Fibroblast of pulmonary artery (primary cell): ENCODE measurements around the gene VRK1.

Experiments used
- DNase-seq: peaks from one replicate; pipeline ENCODE4 v3.0.0-alpha.2; 2010; ENCODE audit warnings: low read depth
- H3K4me3 ChIP-seq: replicated peaks from 2 replicates; pipeline ENCODE4 v1.5.1; 2011; ENCODE audit warnings: low read depth, mild to moderate bottlenecking, control low read depth, low read length, moderate library complexity
- CTCF ChIP-seq: IDR thresholded peaks from 2 replicates; pipeline ENCODE4 v1.5.1; 2011; ENCODE audit warnings: mild to moderate bottlenecking, control low read depth, low read length, inconsistent platforms; ENCODE audit errors: missing control alignments

The VRK1 gene

DNA sequence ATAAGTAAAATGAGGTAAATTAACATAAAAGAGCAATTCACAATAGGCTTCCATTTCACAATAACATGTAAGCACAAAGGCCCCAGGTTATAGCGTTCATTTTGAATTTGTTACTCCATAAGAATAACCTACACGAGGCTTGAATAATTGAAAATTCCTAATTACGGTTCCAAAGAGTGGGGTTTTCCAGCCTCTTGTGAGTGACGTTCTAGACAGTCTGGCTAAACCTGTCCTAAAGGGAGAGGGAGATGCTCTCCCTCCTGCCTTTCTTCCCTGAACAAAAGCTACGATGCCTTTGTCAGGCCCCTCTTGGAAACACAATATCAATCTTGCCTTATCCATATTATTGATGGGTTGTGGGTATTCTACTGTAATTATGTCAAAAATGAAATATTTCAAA lies 24.3 kb upstream of the VRK1 start:
- no peak for DNase-seq
- no peak overlapping the region for H3K4me3 ChIP-seq
- no peak for TF ChIP-seq CTCF

GRCh38 chr14:96776791-96777190 lies 20.4 kb upstream of the VRK1 start:
- DNase-seq, result no peak
- TF ChIP-seq CTCF, result no peak

DNA sequence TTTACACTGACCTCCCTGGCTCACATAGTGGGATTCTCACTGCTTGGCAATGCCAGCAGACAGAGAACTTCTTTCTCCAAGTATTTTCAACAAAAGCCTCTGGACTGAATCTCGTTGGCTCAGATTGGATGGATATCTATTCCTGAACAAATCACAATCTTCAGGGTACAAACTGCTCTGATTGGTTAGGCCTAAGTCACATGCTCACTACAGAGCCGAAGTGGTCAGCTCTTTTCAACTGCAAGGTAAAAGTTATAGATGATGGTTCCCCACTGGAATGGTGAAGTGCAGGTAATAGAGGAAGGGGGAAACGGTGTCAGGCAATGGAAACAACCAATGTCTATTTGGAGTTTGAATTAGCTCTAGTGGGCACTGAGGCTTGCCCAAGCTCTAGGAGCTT lies 16.7 kb upstream of the VRK1 start:
- TF ChIP-seq CTCF, result no peak
- no peak for DNase-seq
- H3K4me3 ChIP-seq, result no peak overlapping the region

More at GRCh38 chr14:96776791-96777190, 20.4 kb upstream of the VRK1 start:
- H3K4me3 ChIP-seq, result no peak overlapping the region

DNA sequence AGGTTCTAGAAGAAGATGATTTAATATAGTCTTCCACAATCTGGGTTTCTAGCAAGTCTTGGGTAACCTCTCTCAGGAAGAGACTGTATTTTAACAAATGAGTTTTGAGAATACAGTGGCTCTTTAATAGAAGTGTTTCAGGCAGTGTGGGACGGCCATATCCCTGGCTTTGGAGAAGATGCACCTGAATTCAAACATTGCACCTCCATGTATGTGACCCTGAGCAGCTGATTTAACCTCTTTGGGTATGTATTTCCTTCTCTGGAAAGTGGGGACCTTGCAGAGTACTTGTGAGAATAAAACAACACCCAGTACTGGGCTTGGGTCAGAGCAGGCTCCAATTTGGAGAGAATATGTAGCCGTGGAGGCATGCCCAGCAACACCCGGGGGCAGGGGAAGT lies 15.8 kb upstream of the VRK1 start:
- no peak overlapping the region for H3K4me3 ChIP-seq
- TF ChIP-seq CTCF, result no peak
- DNase-seq, result no peak

GRCh38 chr14:96782436-96782835 lies 14.7 kb upstream of the VRK1 start:
- no peak overlapping the region for H3K4me3 ChIP-seq
- no peak for DNase-seq
- TF ChIP-seq CTCF, result no peak

- no peak overlapping the region for H3K4me3 ChIP-seq
- TF ChIP-seq CTCF, result no peak
- no peak for DNase-seq
Measured at GRCh38 chr14:96783043-96783914, 13.9 kb upstream of the VRK1 start.

GRCh38 chr14:96783915-96784224 lies 13.3 kb upstream of the VRK1 start:
- DNase-seq, result no peak
- no peak overlapping the region for H3K4me3 ChIP-seq
- no peak for TF ChIP-seq CTCF
